Stimulated activated naive CD4-positive, alpha-beta T cell (primary cell): ENCODE data around the gene CPVL.

ENCODE experiments used
- DNase-seq, 6 experiments: peaks; one replicate each; lab custom pipeline; 2025; lab: John Stamatoyannopoulos, UW

The CPVL gene

GRCh38 chr7:28976022-28976421, 170.3 kb downstream of the CPVL start:
- no peak for DNase-seq

- no peak for DNase-seq
Measured at GRCh38 chr7:28973591-28973990, 172.7 kb downstream of the CPVL start.

GRCh38 chr7:28964056-28964455, 182.3 kb downstream of the CPVL start:
- DNase-seq: no peak

GRCh38 chr7:28961972-28962371, 184.4 kb downstream of the CPVL start:
- DNase-seq: no peak

- DNase-seq: no peak
Measured at GRCh38 chr7:28960071-28960840, 186.1 kb downstream of the CPVL start.

GRCh38 chr7:28958980-28959347, 187.4 kb downstream of the CPVL start:
- no peak for DNase-seq

GRCh38 chr7:28958235-28958979, 187.9 kb downstream of the CPVL start, which contains the start of gene TRIL:
TRIL (minus strand) TSS chr7:28958330; CDS start chr7:28958046, 284 bp downstream.
- no peak for DNase-seq

- DNase-seq: no peak
Measured at GRCh38 chr7:28957751-28958234, 188.5 kb downstream of the CPVL start.

GRCh38 chr7:28957064-28957750, 189.1 kb downstream of the CPVL start:
- DNase-seq: no peak

GRCh38 chr7:28956608-28957063, 189.7 kb downstream of the CPVL start:
- no peak for DNase-seq

GRCh38 chr7:28955718-28956607, 190.4 kb downstream of the CPVL start:
- DNase-seq: no peak

- DNase-seq: no peak
Measured at GRCh38 chr7:28955356-28955717, 191.0 kb downstream of the CPVL start.

- DNase-seq: no peak
Measured at GRCh38 chr7:28954946-28955345, 191.4 kb downstream of the CPVL start.

GRCh38 chr7:28954471-28954870, 191.9 kb downstream of the CPVL start:
- no peak for DNase-seq

- DNase-seq: no peak
Measured at GRCh38 chr7:28953633-28954032, 192.7 kb downstream of the CPVL start.
